WTC11 (cell line): ENCODE measurements around the gene TMEM30B. TPM values are rescaled to one million over a fixed set of nuclear protein-coding genes. Genes with fewer than 3 reads are reported as not detected.
"Not testable (repeated sequence)": the region's sequence is repeated elsewhere in the genome, so short reads cannot be mapped to it uniquely, and the experiment has no call there.

Experiments used
- ATAC-seq: fragments of 200-7000 bp; cut with Tn5 transposase; 2 replicates; pipeline ENCODE4 v1.10.0; 2021; ENCODE audit warnings: mild to moderate bottlenecking, moderate library complexity
- CTCF ChIA-PET: fragments of 300-600 bp; sonication (Branson Sonifier 250); formaldehyde crosslinking; loops from one replicate; lab custom pipeline; 2021; ENCODE audit warnings: antibody characterized with exemption; lab: Charles Lee
- POLR2A ChIA-PET: fragments of 350-600 bp; sonication (Branson Sonifier 250); formaldehyde crosslinking; loops from one replicate; lab custom pipeline; 2021; ENCODE audit warnings: antibody characterized with exemption; lab: Charles Lee
- DNase-seq: peaks from one replicate; pipeline ENCODE4 v3.0.0; 2021; ENCODE audit warnings: low spot score
- H3K27ac Mint-ChIP-seq: 2 replicates; pipeline ENCODE4 v1.8.0; 2021; ENCODE audit warnings: mixed read lengths
- H3K27me3 Mint-ChIP-seq: 2 replicates; pipeline ENCODE4 v1.8.0; 2021; ENCODE audit warnings: low read depth, mild to moderate bottlenecking, moderate library complexity, mixed read lengths
- H3K36me3 Mint-ChIP-seq: 2 replicates; pipeline ENCODE4 v1.8.0; 2021; ENCODE audit warnings: mixed read lengths
- H3K4me1 Mint-ChIP-seq: 2 replicates; pipeline ENCODE4 v1.8.0; 2022; ENCODE audit warnings: mixed read lengths
- H3K4me3 Mint-ChIP-seq: 2 replicates; pipeline ENCODE4 v1.8.0; 2021; ENCODE audit warnings: mild to moderate bottlenecking, moderate library complexity, mixed read lengths
- H3K9me3 Mint-ChIP-seq: 2 replicates; pipeline ENCODE4 v1.8.0; 2021; ENCODE audit warnings: mixed read lengths
- ATF6 ChIP-seq: sonication (generic); formaldehyde crosslinking; IDR thresholded peaks from 2 replicates; pipeline ENCODE4 v1.8.1; 2023; ENCODE audit warnings: mild to moderate bottlenecking, missing genetic modification reagents
- CBFB ChIP-seq: sonication (generic); formaldehyde crosslinking; IDR thresholded peaks from 2 replicates; pipeline ENCODE4 v1.8.1; 2022; ENCODE audit warnings: mild to moderate bottlenecking, low read depth, missing genetic modification reagents
- CREB1 ChIP-seq: sonication (generic); formaldehyde crosslinking; IDR thresholded peaks from 2 replicates; pipeline ENCODE4 v1.8.0; 2023; ENCODE audit warnings: mild to moderate bottlenecking, missing genetic modification reagents
- CTCF ChIP-seq: fragments of 200-600 bp; IDR thresholded peaks from 2 replicates; pipeline ENCODE4 v1.8.0; 2022; ENCODE audit warnings: antibody characterized with exemption
- E2F5 ChIP-seq: sonication (generic); formaldehyde crosslinking; IDR thresholded peaks from 2 replicates; pipeline ENCODE4 v1.8.1; 2022; ENCODE audit warnings: mild to moderate bottlenecking, moderate library complexity, missing genetic modification reagents
- ETV6 ChIP-seq: sonication (generic); formaldehyde crosslinking; IDR thresholded peaks from 2 replicates; pipeline ENCODE4 v1.8.1; 2022; ENCODE audit warnings: mild to moderate bottlenecking, missing genetic modification reagents
- FOXK1 ChIP-seq: sonication (generic); formaldehyde crosslinking; IDR thresholded peaks from 2 replicates; pipeline ENCODE4 v1.8.0; 2022; ENCODE audit warnings: mild to moderate bottlenecking, moderate library complexity, missing genetic modification reagents
- JUN ChIP-seq: sonication (generic); formaldehyde crosslinking; IDR thresholded peaks from 2 replicates; pipeline ENCODE4 v1.8.0; 2023; ENCODE audit warnings: mild to moderate bottlenecking, missing genetic modification reagents
- MAX ChIP-seq: sonication (generic); formaldehyde crosslinking; IDR thresholded peaks from 2 replicates; pipeline ENCODE4 v1.8.0; 2022; ENCODE audit warnings: mild to moderate bottlenecking, missing genetic modification reagents
- PRRX2 ChIP-seq: fragments of 250-450 bp; sonication (Bioruptor Pico); IDR thresholded peaks from 2 replicates; pipeline ENCODE4 v1.8.0; 2021; ENCODE audit warnings: mild to moderate bottlenecking
- TP53 ChIP-seq: sonication (generic); formaldehyde crosslinking; IDR thresholded peaks from 2 replicates; pipeline ENCODE4 v1.8.1; 2023; ENCODE audit warnings: mild to moderate bottlenecking, missing genetic modification reagents
- ZNF121 ChIP-seq: sonication (generic); formaldehyde crosslinking; IDR thresholded peaks from 2 replicates; pipeline ENCODE4 v1.8.0; 2023; ENCODE audit warnings: missing genetic modification reagents
- ZNF138 ChIP-seq: sonication (generic); formaldehyde crosslinking; conservative IDR thresholded peaks from 2 replicates; pipeline ENCODE4 v1.8.1; 2022; ENCODE audit warnings: mild to moderate bottlenecking, moderate library complexity, missing genetic modification reagents
- ZNF281 ChIP-seq: sonication (generic); formaldehyde crosslinking; IDR thresholded peaks from 2 replicates; pipeline ENCODE4 v1.8.0; 2023; ENCODE audit warnings: mild to moderate bottlenecking, missing genetic modification reagents
- ZNF317 ChIP-seq: sonication (generic); formaldehyde crosslinking; IDR thresholded peaks from 2 replicates; pipeline ENCODE4 v1.8.1; 2023; ENCODE audit warnings: low read depth, mild to moderate bottlenecking, moderate library complexity, missing genetic modification reagents, borderline replicate concordance
- ZNF416 ChIP-seq: fragments of 250-450 bp; sonication (Bioruptor Pico); IDR thresholded peaks from 2 replicates; pipeline ENCODE4 v1.9.0; 2021; ENCODE audit warnings: mild to moderate bottlenecking, inconsistent platforms
- total RNA-seq: library from RNA; stranded (reverse); gene quantifications from 3 replicates; pipeline ENCODE4 v1.2.3, GENCODE V29; 2021
- TF ChIP-seq, protein P1 (sequence below): sonication (generic); formaldehyde crosslinking; IDR thresholded peaks from 2 replicates; pipeline ENCODE4 v1.8.1; 2023; ENCODE audit warnings: mild to moderate bottlenecking, moderate library complexity, missing genetic modification reagents
- TF ChIP-seq, protein P2 (sequence below): sonication (generic); formaldehyde crosslinking; IDR thresholded peaks from 2 replicates; pipeline ENCODE4 v1.8.1; 2023; ENCODE audit warnings: mild to moderate bottlenecking, missing genetic modification reagents

The TMEM30B gene
- total RNA-seq, 1 experiment from 2014 or later = 17.8 TPM

DNA sequence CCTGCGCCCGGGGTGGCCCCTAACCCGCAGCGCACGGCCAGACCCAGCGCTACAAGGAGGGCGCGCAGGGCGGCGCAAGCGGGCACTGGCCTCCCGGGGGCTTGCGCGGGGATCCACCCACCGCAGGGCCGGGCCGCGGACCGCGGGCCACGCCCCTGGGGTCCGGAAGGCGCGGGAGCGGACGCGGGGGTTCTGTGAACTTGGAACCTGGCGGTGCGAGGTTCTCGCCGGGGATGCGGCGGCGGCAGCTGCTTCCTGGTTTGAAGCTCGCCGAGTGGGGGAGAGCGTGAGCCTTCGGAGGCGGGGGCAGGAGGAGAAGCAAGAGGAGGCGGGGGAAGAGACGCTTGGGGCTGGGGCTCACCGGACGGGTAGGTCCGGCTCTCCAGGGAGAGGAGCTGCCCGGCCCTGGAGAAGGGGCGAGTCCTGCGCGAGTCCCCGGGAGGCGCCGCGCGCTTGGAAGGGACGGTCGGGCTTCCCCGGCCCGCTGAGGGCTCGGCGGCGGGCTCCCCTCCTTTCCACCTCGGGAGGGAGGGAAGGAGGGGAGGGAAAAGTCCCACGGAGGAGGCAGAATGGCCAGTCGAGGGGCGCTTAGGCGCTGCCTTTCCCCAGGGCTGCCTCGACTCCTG lies 40.4 kb upstream of the TMEM30B start, which contains the start of gene PRKCH (continued):
- TF ChIP-seq, protein P1, sequence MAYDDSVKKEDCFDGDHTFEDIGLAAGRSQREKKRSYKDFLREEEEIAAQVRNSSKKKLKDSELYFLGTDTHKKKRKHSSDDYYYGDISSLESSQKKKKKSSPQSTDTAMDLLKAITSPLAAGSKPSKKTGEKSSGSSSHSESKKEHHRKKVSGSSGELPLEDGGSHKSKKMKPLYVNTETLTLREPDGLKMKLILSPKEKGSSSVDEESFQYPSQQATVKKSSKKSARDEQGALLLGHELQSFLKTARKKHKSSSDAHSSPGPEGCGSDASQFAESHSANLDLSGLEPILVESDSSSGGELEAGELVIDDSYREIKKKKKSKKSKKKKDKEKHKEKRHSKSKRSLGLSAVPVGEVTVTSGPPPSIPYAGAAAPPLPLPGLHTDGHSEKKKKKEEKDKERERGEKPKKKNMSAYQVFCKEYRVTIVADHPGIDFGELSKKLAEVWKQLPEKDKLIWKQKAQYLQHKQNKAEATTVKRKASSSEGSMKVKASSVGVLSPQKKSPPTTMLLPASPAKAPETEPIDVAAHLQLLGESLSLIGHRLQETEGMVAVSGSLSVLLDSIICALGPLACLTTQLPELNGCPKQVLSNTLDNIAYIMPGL (CRISPR knock-in tag) = peak; percentile 90
- TF ChIP-seq FOXK1 (CRISPR knock-in tag) = peak; percentile 44; the same call in 1 of the 2 replicates

DNA sequence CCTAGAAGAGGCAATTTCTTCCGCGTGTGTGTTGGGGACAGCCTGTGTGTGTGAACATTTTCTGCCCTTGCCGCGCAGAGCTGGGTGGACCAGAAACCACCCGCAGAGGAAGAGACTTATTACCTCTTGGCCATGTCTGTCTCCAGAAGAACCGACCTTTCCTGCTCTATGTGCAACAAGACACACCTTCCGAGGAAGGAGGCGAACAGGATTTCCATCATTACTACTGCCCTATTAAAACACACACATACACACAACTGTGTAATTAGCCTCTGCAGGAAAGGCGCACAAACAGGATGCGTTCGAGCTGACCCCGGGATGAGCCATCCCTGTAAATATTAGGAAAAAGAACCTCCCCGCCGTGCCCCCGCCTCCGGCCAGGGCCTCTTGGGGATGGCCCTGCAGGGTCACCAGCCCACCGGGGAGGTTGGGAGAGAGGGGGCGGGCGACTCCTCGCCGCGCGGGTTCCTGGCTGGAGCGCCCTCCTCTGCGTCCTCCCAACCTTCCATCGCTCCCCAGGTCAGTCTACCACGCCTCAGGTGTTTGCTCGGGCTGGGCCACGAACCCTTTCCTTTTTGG lies 39.8 kb upstream of the TMEM30B start:
- TF ChIP-seq E2F5 (CRISPR knock-in tag) (no peak), ZNF317 (CRISPR knock-in tag) (0 out of 2 replicates have a peak, but pooled peaks have one; percentile 23), TP53 (CRISPR knock-in tag) (0 out of 2 replicates have a peak, but pooled peaks have one; percentile 57)
- H3K27ac Mint-ChIP-seq = no peak overlapping the region
- ChIA-PET CTCF (interaction anchor here (1.0 to 1.1 kb wide), 3 partner anchors 9 to 107 kb away, joined by 3 read pairs; no protein-coding TSS in a partner anchor), POLR2A (no interaction called here)
- H3K27me3 Mint-ChIP-seq = peaks cover 33% of the 10 kb centered on the region
- DNase-seq (no peak), ATAC-seq (no peak)
- H3K4me1 Mint-ChIP-seq = peaks cover 11% of the 10 kb centered on the region
- peaks cover 14% of the 10 kb centered on the region for H3K9me3 Mint-ChIP-seq
- peaks cover 13% of the 10 kb centered on the region for H3K36me3 Mint-ChIP-seq
- H3K4me3 Mint-ChIP-seq = peak overlapping the region; percentile 80

- CTCF ChIA-PET = interaction anchor here (1.0 to 1.1 kb wide), 2 partner anchors 11 to 22 kb away, joined by 3 read pairs; no protein-coding TSS in a partner anchor
- H3K36me3 Mint-ChIP-seq = not testable (repeated sequence)
These were observed 39.0 kb upstream of the TMEM30B start for GRCh38 chr14:61320170-61320569.

DNA sequence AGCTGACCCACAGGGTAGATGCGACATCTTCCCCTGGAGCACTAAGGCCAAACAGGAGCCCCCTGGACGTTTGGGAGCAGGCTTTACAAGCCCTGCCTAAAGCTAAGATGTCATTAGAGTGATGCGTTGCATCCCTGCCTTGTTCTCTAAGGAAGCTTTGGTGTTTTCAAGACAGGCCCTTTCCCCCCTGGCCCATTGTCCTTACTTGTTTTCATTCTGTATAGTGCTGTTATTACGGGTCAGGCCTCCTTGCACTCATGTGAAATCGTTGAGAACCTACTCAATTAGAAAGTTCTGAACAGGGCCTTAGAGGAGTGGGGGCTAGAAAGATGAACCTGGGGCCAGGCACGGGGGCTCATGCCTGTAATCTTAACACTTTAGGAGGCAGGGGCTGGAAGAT lies 38.6 kb upstream of the TMEM30B start:
- ChIA-PET CTCF (interaction anchor here (1.0 kb wide), 1 partner anchor 11 kb away, joined by 3 read pairs; no protein-coding TSS in a partner anchor), POLR2A (no interaction called here)
- Mint-ChIP-seq H3K4me3 (no peak overlapping the region), H3K27me3 (peaks cover 33% of the 10 kb centered on the region), H3K36me3 (peaks cover 2% of the 10 kb centered on the region; the same call in 1 of the 2 replicates), H3K27ac (no peak overlapping the region), H3K9me3 (peaks cover 4% of the 10 kb centered on the region), H3K4me1 (peaks cover 11% of the 10 kb centered on the region)
- ATAC-seq (no peak), DNase-seq (no peak)
- TF ChIP-seq CBFB (CRISPR knock-in tag) (no peak), JUN (CRISPR knock-in tag) (no peak), ATF6 (CRISPR knock-in tag) (no peak), PRRX2 (CRISPR knock-in tag) (no peak), ZNF138 (CRISPR knock-in tag) (no peak), ZNF416 (CRISPR knock-in tag) (no peak), MAX (CRISPR knock-in tag) (no peak), ZNF121 (CRISPR knock-in tag) (no peak), CREB1 (CRISPR knock-in tag) (no peak), TP53 (CRISPR knock-in tag) (no peak), ETV6 (CRISPR knock-in tag) (no peak), CTCF (no peak), ZNF281 (CRISPR knock-in tag) (no peak)
- TF ChIP-seq, protein P2, sequence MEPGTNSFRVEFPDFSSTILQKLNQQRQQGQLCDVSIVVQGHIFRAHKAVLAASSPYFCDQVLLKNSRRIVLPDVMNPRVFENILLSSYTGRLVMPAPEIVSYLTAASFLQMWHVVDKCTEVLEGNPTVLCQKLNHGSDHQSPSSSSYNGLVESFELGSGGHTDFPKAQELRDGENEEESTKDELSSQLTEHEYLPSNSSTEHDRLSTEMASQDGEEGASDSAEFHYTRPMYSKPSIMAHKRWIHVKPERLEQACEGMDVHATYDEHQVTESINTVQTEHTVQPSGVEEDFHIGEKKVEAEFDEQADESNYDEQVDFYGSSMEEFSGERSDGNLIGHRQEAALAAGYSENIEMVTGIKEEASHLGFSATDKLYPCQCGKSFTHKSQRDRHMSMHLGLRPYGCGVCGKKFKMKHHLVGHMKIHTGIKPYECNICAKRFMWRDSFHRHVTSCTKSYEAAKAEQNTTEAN (CRISPR knock-in tag) = no peak

More at GRCh38 chr14:61320170-61320569, 39.0 kb upstream of the TMEM30B start:
- POLR2A ChIA-PET, H3K9me3 Mint-ChIP-seq, ATAC-seq, H3K4me3 Mint-ChIP-seq, DNase-seq, H3K27ac Mint-ChIP-seq: not testable (repeated sequence)
- H3K27me3 Mint-ChIP-seq = peaks cover 33% of the 10 kb centered on the region
- peaks cover 11% of the 10 kb centered on the region for H3K4me1 Mint-ChIP-seq
